Stimulated activated naive CD8-positive, alpha-beta T cell treated with anti-CD3 and anti-CD28 coated beads, Interleukin-15, Interleukin-2, amounts not matched to agents 100 ng/mL and 50 ng/mL, for 24 hours (primary cell): ENCODE results near the gene KRTCAP2.

Experiments used
- H3K27ac Mint-ChIP-seq: one replicate; pipeline ENCODE4 v1.8.0; 2021; ENCODE audit warnings: mild to moderate bottlenecking, mixed read lengths
- H3K27me3 Mint-ChIP-seq: one replicate; pipeline ENCODE4 v1.8.0; 2021; ENCODE audit warnings: mixed read lengths
- H3K36me3 Mint-ChIP-seq: one replicate; pipeline ENCODE4 v1.8.0; 2021; ENCODE audit warnings: low read depth, mixed read lengths
- H3K4me1 Mint-ChIP-seq: one replicate; pipeline ENCODE4 v1.8.0; 2021; ENCODE audit warnings: low read depth, mixed read lengths
- H3K4me3 Mint-ChIP-seq: one replicate; pipeline ENCODE4 v1.8.0; 2021; ENCODE audit warnings: mild to moderate bottlenecking, mixed read lengths
- H3K9me3 Mint-ChIP-seq: one replicate; pipeline ENCODE4 v1.8.0; 2021; ENCODE audit warnings: mixed read lengths

Gene KRTCAP2

DNA sequence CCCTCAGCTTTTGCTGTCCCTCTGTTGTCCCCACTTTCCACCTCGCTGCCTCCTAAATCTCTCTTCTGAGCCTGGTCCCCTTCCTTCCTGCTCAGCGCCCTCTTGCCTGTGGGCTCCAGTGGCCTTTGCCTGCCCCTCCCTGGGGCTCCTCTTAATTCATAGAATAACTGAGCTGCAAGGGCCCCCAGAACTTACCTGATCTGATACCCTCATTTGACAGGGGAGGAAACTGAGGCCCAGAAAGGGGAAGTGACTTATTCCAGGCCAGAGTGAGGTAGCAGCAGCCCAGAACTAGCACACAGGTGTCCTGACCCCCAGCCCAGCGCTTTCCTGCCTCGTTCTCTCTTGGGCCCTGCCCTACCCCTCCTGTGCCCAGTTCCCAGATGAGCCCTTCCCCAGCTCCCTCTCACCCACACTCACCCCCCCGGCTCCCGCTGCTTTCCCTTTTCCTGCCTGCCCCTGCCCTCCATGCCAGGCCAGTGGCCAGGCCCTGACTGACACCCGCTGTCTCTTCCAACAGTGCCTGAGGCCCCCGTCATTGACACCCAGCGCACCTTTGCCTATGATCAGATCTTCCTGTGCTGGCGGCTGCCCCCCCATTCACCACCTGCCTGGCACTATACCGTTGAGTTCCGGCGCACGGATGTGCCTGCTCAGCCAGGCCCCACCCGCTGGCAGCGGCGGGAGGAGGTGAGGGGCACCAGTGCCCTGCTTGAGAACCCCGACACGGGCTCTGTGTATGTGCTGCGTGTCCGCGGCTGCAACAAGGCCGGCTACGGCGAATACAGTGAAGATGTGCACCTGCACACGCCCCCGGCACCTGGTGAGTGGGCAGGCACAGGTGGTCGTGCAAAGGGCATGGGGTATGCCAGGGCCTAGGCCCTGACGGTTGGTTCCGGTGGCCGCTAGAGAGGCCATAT is 6.3 kb upstream of the KRTCAP2 start:
- Mint-ChIP-seq H3K4me1 (peaks cover 26% of the 10 kb centered on the region), H3K27me3 (no peaks in the 10 kb centered on the region), H3K36me3 (peaks cover 8% of the 10 kb centered on the region), H3K27ac (no peak overlapping the region), H3K4me3 (no peak overlapping the region), H3K9me3 (no peaks in the 10 kb centered on the region)

DNA sequence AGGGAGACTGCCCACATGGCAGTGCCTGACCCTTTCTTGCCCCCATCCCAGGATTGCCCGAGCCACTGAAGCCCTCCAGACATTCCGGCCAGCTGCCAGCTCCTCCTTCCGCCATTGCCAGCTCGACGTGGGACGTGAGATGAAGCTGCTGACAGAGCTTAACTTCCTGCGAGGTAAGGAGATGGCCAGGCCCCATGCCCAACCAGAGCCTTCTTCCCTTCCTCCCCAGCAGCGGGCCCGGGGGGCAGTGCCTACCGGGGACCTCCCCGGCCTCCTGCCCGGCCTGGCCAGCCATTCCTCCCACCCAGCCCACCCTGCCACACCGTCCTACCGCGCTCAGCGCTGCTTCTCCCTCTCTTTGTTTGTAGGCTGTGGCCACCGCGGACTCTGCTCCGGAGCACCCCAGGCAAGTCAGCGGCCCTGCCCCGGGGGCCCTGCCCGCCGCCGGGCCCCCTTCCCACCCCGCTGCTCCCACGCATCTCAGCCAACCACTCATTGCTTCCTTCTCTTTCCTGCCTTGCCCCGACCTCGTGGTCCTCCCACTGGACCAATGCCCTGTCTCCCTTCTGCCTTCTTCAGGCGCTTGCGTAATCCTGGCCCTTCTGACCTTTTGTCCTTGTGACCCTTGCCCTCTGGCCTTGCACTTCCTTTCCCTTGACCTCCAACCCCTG is 5.5 kb upstream of the KRTCAP2 start:
- no peaks in the 10 kb centered on the region for H3K27me3 Mint-ChIP-seq
- H3K4me3 Mint-ChIP-seq = no peak overlapping the region
- H3K36me3 Mint-ChIP-seq = peaks cover 8% of the 10 kb centered on the region
- H3K4me1 Mint-ChIP-seq = peaks cover 33% of the 10 kb centered on the region
- H3K27ac Mint-ChIP-seq = no peak overlapping the region
- H3K9me3 Mint-ChIP-seq = no peaks in the 10 kb centered on the region

DNA sequence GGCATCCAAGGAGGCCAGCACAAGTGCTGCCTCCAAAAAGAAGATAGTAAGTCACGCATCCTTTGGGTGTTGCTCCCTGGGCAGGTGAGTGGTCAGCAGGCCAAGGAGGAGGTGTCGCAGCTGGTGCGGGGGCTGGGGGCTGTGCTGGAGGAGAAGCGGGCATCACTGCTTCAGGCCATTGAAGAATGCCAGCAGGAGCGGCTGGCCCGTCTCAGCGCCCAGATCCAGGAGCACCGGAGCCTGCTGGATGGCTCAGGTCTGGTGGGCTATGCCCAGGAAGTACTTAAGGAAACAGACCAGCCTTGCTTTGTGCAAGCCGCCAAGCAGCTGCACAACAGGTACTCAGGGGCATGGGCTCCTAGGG is 4.8 kb upstream of the KRTCAP2 start:
- Mint-ChIP-seq H3K4me3 (no peak overlapping the region), H3K4me1 (peaks cover 40% of the 10 kb centered on the region), H3K27me3 (no peaks in the 10 kb centered on the region), H3K9me3 (no peaks in the 10 kb centered on the region), H3K36me3 (peaks cover 12% of the 10 kb centered on the region), H3K27ac (no peak overlapping the region)

DNA sequence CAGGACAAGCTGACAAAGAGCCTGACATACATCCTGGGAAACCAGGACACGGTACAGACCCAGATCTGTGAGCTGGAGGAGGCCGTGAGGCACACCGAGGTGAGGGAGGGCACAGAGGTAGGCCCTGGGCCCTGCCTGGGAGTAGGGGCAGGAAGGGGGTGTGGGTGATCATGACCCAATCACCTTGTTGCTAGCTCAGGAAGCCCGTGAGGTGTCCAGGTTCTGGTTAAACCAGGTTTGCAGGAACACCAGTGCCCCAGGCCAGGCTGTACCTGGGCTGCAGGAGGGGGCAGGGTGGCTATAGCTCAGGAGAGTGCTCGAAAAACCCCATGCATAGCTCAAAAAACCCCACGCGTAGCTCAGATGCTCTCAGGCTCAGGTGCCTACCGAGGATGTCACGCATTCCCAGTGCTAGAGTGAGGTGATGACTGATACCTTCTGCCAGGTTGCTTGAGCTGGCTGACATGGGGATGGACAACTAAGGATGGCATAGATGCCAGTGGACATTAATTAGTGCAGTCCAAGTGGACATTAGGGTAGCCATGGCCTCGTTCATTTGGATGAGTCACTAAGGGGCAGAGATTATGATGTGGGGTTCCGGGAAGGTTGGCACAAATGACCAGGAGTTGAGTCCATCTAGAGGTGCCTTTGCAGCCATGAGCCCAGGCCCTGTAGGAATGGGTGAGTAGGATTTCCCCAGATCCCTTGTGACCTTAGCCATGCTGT is 4.3 kb upstream of the KRTCAP2 start:
- no peak overlapping the region for H3K27ac Mint-ChIP-seq
- no peak overlapping the region for H3K4me3 Mint-ChIP-seq
- peaks cover 42% of the 10 kb centered on the region for H3K4me1 Mint-ChIP-seq
- no peaks in the 10 kb centered on the region for H3K27me3 Mint-ChIP-seq
- H3K9me3 Mint-ChIP-seq = no peaks in the 10 kb centered on the region
- peaks cover 12% of the 10 kb centered on the region for H3K36me3 Mint-ChIP-seq

DNA sequence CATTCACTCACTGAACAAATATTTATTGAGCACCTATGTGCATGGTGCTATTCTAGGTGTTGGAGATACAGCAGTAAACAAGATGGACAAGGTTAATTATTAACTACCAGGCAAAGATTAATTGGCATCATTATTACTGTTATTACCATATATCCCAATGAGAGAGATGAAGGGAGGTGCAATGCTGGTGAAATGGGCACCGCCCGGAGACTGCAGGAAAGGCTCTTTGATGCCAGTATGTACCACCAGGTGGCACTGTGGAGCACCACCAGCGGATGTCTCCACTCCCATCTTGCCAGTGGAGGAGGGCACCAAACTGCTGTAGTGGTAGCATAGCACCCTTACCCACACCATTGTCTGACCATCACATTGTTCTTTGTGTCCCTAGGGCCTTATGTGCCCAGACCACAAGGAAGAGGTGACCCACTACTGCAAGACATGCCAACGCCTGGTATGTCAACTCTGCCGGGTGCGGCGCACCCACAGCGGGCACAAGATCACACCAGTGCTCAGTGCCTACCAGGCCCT is 3.5 kb upstream of the KRTCAP2 start:
- peaks cover 49% of the 10 kb centered on the region for H3K4me1 Mint-ChIP-seq
- no peaks in the 10 kb centered on the region for H3K27me3 Mint-ChIP-seq
- no peaks in the 10 kb centered on the region for H3K9me3 Mint-ChIP-seq
- no peak overlapping the region for H3K27ac Mint-ChIP-seq
- no peak overlapping the region for H3K4me3 Mint-ChIP-seq
- peaks cover 18% of the 10 kb centered on the region for H3K36me3 Mint-ChIP-seq

DNA sequence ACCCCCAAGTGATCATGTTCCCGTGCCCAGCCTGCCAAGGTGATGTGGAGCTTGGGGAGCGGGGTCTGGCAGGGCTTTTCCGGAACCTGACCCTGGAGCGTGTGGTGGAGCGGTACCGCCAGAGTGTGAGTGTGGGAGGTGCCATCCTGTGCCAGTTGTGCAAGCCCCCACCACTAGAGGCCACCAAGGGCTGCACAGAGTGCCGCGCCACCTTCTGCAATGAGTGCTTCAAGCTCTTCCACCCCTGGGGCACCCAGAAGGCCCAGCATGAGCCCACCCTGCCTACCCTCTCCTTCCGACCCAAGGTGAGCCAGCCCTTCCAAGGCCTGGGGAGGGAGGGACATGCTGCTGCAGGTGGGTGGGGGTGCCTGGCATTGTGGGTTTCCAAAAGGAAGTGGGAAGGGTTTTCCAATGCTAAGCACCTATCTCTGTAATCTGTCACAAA is 2.8 kb upstream of the KRTCAP2 start:
- peaks cover 23% of the 10 kb centered on the region for H3K36me3 Mint-ChIP-seq
- H3K27me3 Mint-ChIP-seq = no peaks in the 10 kb centered on the region
- H3K9me3 Mint-ChIP-seq = no peaks in the 10 kb centered on the region
- H3K4me1 Mint-ChIP-seq = peaks cover 55% of the 10 kb centered on the region
- no peak overlapping the region for H3K4me3 Mint-ChIP-seq
- H3K27ac Mint-ChIP-seq = no peak overlapping the region

DNA sequence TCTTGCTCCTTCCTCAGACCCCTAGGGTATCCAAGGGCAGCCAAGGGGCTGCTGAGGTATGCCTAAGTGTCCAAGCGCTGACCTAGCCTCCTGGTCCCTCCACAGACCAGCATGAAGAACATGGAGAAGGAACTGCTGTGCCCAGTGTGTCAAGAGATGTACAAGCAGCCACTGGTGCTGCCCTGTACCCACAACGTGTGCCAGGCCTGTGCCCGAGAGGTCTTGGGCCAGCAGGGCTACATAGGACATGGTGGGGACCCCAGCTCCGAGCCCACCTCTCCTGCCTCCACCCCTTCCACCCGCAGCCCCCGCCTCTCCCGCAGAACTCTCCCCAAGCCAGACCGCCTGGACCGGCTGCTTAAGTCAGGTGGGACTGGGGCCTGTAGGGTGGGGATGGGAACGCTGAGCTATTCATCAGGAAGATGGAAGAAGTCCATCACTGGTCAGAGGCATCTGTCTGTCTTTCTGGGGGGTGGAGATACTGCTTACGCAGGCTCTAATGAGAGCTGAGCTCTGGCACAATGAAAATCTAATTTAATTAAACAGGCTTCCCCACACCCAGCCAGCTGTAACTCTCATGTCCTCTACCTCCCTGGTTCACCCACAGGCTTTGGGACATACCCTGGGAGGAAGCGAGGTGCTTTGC is 2.3 kb upstream of the KRTCAP2 start:
- Mint-ChIP-seq H3K4me1 (peaks cover 55% of the 10 kb centered on the region), H3K9me3 (no peaks in the 10 kb centered on the region), H3K27me3 (no peaks in the 10 kb centered on the region), H3K4me3 (peak overlapping the region; percentile 98), H3K36me3 (peaks cover 25% of the 10 kb centered on the region), H3K27ac (no peak overlapping the region)

DNA sequence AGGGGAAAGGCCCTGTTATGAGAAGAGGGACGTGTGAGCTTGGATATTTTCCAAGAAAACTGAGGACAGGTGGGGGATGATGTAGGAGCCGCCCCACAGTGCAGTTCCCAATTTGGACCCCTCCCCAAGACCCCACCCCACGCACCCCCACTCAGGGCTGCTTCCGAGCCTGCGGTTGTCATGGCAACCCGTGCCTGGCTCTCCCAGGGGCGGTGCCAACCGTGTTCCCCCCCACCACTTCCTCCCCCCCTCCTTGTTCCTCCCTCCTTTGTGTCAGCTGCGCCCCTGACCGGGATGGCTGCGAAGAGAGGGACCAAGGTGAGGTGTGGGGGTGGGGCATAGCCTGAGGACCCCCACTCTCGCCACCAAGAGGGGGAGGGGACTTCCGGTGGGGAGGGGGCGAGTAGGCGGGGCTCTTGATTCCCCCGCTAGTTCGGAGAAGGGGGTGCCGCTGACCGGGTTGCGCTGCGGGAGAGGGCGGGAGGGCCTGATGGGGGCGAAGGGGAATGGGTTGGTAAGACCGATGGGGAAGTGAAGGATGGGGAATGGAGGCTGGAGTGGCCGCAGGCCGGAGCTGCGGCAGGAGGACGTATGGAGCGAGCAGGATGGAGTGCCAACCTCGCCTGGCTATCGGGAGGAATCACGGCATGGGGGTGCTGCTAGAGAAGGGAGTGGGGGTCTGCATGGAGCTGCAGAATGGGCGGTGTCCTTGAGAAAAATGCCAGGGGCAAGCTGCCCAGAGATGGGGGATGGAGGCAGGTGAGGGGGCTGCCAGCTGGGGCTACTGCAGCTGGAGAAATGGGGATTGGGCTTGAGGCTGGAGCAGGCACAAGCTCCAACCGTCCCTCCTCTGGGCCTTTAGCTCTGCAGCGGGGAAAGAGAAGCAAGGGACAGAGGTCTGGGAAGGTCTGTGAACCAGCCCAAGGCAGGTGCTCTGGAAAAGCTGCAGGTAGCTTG is 1.5 kb upstream of the KRTCAP2 start:
- Mint-ChIP-seq H3K27ac (peak overlapping the region; percentile 87), H3K4me1 (peaks cover 55% of the 10 kb centered on the region), H3K4me3 (peak overlapping the region; percentile 98), H3K36me3 (peaks cover 31% of the 10 kb centered on the region), H3K9me3 (no peaks in the 10 kb centered on the region), H3K27me3 (no peaks in the 10 kb centered on the region)

DNA sequence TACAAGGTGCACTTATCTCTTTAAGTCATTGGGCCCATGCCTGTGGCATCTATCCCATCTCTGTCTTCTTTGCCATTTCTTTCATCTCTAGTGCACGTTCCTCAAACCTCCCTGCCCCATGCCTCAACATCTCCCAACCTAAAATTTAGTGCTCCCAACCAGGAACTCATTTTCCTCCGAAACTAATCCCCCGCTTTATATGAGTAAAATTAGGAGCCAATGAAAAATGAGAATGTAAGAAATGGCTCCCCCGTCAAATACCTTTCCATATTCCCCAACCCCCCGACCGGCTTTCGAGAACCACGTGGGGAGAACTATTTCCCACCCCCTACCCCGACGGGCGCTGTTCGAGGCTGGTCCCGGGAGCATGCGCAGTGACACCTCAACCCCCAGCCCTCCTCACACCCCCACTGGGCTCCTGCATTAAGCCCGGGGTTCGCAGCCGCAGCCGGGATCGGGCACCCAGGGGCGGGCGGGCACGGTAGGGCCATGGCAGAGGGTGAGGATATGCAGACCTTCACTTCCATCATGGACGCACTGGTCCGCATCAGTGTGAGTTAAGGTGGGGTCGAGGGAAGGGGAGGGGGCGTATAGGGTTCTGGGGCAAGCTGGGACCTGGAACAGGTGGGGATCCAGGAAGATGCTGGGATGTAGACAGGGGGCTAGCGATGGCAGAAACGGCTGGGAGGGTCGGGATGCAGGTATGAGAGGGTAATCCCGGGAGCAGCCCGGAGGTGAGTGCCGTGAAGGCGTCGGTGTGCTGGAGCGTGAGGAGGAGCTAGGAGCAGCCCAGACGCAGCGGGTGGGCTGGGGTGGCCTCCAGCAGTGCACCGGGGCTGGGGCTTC is 597 bp upstream of the KRTCAP2 start, which contains the start of gene TRIM46:
Gene TRIM46 (plus strand): TSS at position 372 of the 846 bp plus-strand sequence. CDS start 118 bp downstream, at position 490.
- H3K36me3 Mint-ChIP-seq = peaks cover 38% of the 10 kb centered on the region
- peak within 1 kb of the TSS; percentile 98 for H3K4me3 Mint-ChIP-seq
- H3K9me3 Mint-ChIP-seq = no peaks in the 10 kb centered on the region
- H3K27me3 Mint-ChIP-seq = no peaks in the 10 kb centered on the region
- H3K27ac Mint-ChIP-seq = peak within 1 kb of the TSS; percentile 95
- peaks cover 59% of the 10 kb centered on the region for H3K4me1 Mint-ChIP-seq

DNA sequence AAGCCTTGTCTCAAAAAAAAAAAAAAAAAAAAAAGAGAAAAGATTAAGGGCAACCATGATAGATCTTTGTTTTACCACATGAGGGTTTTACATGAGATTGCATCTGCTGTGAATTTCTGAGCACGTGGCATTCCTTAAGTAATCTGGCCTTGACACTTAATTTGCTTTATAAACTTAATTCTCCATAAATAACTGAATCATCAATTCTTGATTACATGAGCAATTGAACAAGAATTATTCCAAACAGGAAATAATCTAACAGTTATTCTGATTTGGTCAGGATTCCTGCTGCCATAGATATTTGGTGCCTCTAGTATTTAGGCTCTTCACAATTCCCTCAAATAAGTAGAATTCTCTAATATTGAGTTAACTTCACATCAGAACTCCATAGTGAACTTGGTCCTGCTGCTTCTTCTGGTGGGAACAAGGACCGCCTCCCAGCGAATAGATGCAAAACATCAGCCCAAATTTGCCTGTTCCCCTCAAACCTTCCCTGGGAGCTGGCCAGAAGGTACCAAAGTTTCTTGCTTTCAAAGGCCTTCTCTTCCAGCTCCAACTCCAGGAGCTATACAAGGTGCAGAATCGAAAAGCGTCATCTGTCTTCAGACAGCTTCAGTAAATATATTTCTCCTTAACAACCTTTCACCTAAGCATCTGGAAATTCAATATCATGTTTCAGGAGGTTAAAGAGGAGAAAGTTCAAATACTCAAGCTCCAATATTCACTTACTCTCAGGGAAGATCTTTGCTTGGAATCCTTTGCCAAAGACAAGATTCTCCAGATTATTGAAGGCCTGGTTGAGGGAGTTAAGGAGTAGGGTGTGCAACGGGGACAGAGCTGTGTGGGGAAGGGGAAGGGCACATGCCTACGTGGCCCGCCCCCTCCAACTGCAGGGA is 1.0 kb downstream of the KRTCAP2 start:
- H3K4me3 Mint-ChIP-seq = peak overlapping the region; percentile 98
- peaks cover 69% of the 10 kb centered on the region for H3K4me1 Mint-ChIP-seq
- H3K27me3 Mint-ChIP-seq = no peaks in the 10 kb centered on the region
- H3K36me3 Mint-ChIP-seq = peaks cover 30% of the 10 kb centered on the region
- H3K27ac Mint-ChIP-seq = peak overlapping the region; percentile 95
- no peaks in the 10 kb centered on the region for H3K9me3 Mint-ChIP-seq

DNA sequence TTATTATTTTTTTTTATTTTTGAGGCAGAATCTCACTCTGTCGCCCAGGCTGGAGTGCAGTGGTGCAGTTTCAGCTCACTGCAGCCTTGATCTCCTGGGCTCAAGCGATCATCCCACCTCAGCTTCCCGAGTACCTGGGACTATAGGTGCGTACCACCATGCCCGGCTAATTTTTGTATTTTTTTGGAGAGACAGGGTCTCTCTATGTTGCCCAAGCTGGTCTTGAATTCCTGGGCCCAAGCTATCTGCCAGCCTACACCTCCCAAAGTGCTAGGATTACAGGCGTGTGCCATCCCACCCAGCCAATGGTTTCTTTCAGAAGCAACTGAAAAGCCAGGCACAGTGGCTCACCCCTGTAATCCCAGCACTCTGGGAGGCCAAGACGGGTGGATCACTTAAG is 2.3 kb downstream of the KRTCAP2 start:
- no peak overlapping the region for H3K4me3 Mint-ChIP-seq
- no peaks in the 10 kb centered on the region for H3K9me3 Mint-ChIP-seq
- H3K36me3 Mint-ChIP-seq = peaks cover 30% of the 10 kb centered on the region
- peaks cover 57% of the 10 kb centered on the region for H3K4me1 Mint-ChIP-seq
- H3K27ac Mint-ChIP-seq = no peak overlapping the region
- H3K27me3 Mint-ChIP-seq = no peaks in the 10 kb centered on the region

DNA sequence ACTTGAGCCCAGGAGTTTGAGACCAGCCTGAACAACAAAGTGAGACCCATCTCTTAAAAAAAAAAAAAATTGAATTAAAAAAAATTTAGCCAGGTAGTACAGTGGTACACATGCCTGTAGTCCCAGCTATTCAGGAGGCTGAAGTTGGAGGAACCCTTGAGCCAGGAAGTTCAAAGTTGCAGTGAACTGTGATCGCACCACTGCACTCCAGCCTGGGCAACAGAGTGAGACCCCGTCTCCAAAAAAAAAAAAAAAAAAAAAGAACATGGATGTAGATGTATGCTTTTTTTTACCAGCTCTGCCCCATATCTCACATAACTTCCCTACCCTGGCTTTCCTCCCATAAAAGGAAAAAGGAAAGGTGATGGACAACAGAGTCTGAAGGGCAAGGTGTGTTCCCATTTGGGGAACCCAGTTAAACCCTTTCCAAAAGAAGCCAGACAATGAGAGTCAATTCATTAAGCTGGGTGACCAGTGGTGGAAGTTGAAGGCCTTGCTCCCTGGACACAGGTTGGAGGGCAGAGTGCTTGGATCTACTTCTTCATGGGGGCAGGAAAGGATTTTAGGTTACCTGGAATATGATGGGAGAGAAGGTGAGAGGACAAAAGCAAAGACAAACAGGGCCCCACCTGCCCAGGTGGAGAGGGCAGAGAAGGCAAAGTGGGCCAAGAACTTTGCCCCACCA is 2.9 kb downstream of the KRTCAP2 start:
- Mint-ChIP-seq H3K9me3 (no peaks in the 10 kb centered on the region), H3K4me1 (peaks cover 52% of the 10 kb centered on the region), H3K36me3 (peaks cover 30% of the 10 kb centered on the region), H3K27ac (peak overlapping the region; percentile 61), H3K27me3 (no peaks in the 10 kb centered on the region), H3K4me3 (no peak overlapping the region)
